HepG2 (cell line): ENCODE results near the gene TAPBP. TPM values are rescaled to one million over a fixed set of nuclear protein-coding genes. Genes with fewer than 3 reads are reported as not detected.

Experiments used
- ARHGAP35 ChIP-seq: sonication (generic); formaldehyde crosslinking; IDR thresholded peaks from 2 replicates; pipeline ENCODE4 v1.9.0; 2022; ENCODE audit warnings: mild to moderate bottlenecking, inconsistent platforms, moderate library complexity, missing genetic modification reagents, borderline replicate concordance
- CCAR2 ChIP-seq: fragments of 200-400 bp; formaldehyde crosslinking; optimal IDR thresholded peaks from 2 replicates; pipeline ENCODE3; 2018; ENCODE audit warnings: low read depth, mild to moderate bottlenecking, low read length, moderate library complexity
- ELF1 ChIP-seq: sonication (generic); formaldehyde crosslinking; IDR thresholded peaks from 2 replicates; pipeline ENCODE4 v1.4.0; 2020; ENCODE audit warnings: missing genetic modification reagents
- ETV6 ChIP-seq: sonication (generic); formaldehyde crosslinking; conservative IDR thresholded peaks from 2 replicates; pipeline ENCODE4 v1.4.0; 2020; ENCODE audit warnings: missing genetic modification reagents
- EZH2 ChIP-seq: conservative IDR thresholded peaks from 2 replicates; pipeline ENCODE4 v1.6.1; 2012; ENCODE audit warnings: mild to moderate bottlenecking, low read depth, low read length, moderate library complexity
- FOSL1 ChIP-seq: sonication (generic); formaldehyde crosslinking; IDR thresholded peaks from 2 replicates; pipeline ENCODE4 v1.9.0; 2021; ENCODE audit warnings: missing genetic modification reagents, borderline replicate concordance
- ISX ChIP-seq: sonication (generic); formaldehyde crosslinking; conservative IDR thresholded peaks from 2 replicates; pipeline ENCODE4 v1.5.0; 2020; ENCODE audit warnings: missing genetic modification reagents
- KDM1A ChIP-seq: IDR thresholded peaks from 2 replicates; pipeline ENCODE4 v1.6.1; 2016; ENCODE audit warnings: missing compliant biosample characterization
- NKX3-1 ChIP-seq: sonication (generic); formaldehyde crosslinking; IDR thresholded peaks from 2 replicates; pipeline ENCODE4 v1.5.0; 2020; ENCODE audit warnings: missing genetic modification reagents
- PHF20 ChIP-seq: sonication (generic); formaldehyde crosslinking; IDR thresholded peaks from 2 replicates; pipeline ENCODE4 v1.5.0; 2020; ENCODE audit warnings: mild to moderate bottlenecking, missing genetic modification reagents
- POLR2AphosphoS5 ChIP-seq: IDR thresholded peaks from 2 replicates; pipeline ENCODE4 v1.6.1; 2012; ENCODE audit warnings: low read depth, low read length
- SMAD9 ChIP-seq: sonication (generic); formaldehyde crosslinking; IDR thresholded peaks from 2 replicates; pipeline ENCODE4 v1.5.1; 2020; ENCODE audit warnings: mild to moderate bottlenecking, missing genetic modification reagents
- ZNF326 ChIP-seq: sonication (generic); formaldehyde crosslinking; IDR thresholded peaks from 2 replicates; pipeline ENCODE4 v1.4.0; 2020; ENCODE audit warnings: missing genetic modification reagents, borderline replicate concordance
- ZNF432 ChIP-seq: sonication (generic); formaldehyde crosslinking; IDR thresholded peaks from 2 replicates; pipeline ENCODE4 v1.5.0; 2020; ENCODE audit warnings: missing genetic modification reagents, mild to moderate bottlenecking, borderline replicate concordance
- ZNF709 ChIP-seq: sonication (generic); formaldehyde crosslinking; IDR thresholded peaks from 2 replicates; pipeline ENCODE4 v1.5.0; 2020; ENCODE audit warnings: mild to moderate bottlenecking, missing genetic modification reagents
- polyA plus RNA-seq, 8 experiments: library from polyadenylated mRNA; depleted of rRNA in 3 of 8; stranded (reverse) in 7 of 8; unstranded in 1 of 8; fragments of >200 nt; fragmentation: Illumina TruSeq in 4 of 8; extraction: Trizol in 4 of 8; gene quantifications; 2 replicates each; pipeline versions ENCODE4 v1.2.1 to v1.2.3, GENCODE V29; 2011 to 2016; ENCODE audit warnings: low read depth in 4 of 8, missing spikeins in 1 of 8, mixed read lengths in 1 of 8; ENCODE audit not compliant: insufficient read depth in 1 of 8
- total RNA-seq, 5 experiments: library from RNA; depleted of rRNA; stranded (reverse); fragments of >200 nt; fragmentation: Illumina TruSeq; extraction: Trizol; gene quantifications; 2 replicates each; pipeline ENCODE4 v1.2.3, GENCODE V29; 2016; ENCODE audit warnings: low read depth in 1 of 5
- TF ChIP-seq, protein P1 (sequence below): sonication (generic); formaldehyde crosslinking; conservative IDR thresholded peaks from 2 replicates; pipeline ENCODE4 v1.8.0; 2022; ENCODE audit warnings: mild to moderate bottlenecking, moderate library complexity, missing genetic modification reagents
- TF ChIP-seq, protein P2 (sequence below): sonication (generic); formaldehyde crosslinking; IDR thresholded peaks from 2 replicates; pipeline ENCODE4 v1.4.0; 2020; ENCODE audit warnings: missing genetic modification reagents, borderline replicate concordance
- TF ChIP-seq, protein P3 (sequence below): sonication (generic); formaldehyde crosslinking; IDR thresholded peaks from 2 replicates; pipeline ENCODE4 v1.4.0; 2020; ENCODE audit warnings: mild to moderate bottlenecking, missing genetic modification reagents
- TF ChIP-seq, protein P4 (sequence below): sonication (generic); formaldehyde crosslinking; IDR thresholded peaks from 2 replicates; pipeline ENCODE4 v1.5.0; 2020; ENCODE audit warnings: missing genetic modification reagents

The TAPBP gene
- total and polyA plus RNA-seq, 2 of the 13 experiments (the other 11 are each of a cell fraction or from before 2014, with no cell fraction given) = 27.4 to 32.3 TPM

DNA sequence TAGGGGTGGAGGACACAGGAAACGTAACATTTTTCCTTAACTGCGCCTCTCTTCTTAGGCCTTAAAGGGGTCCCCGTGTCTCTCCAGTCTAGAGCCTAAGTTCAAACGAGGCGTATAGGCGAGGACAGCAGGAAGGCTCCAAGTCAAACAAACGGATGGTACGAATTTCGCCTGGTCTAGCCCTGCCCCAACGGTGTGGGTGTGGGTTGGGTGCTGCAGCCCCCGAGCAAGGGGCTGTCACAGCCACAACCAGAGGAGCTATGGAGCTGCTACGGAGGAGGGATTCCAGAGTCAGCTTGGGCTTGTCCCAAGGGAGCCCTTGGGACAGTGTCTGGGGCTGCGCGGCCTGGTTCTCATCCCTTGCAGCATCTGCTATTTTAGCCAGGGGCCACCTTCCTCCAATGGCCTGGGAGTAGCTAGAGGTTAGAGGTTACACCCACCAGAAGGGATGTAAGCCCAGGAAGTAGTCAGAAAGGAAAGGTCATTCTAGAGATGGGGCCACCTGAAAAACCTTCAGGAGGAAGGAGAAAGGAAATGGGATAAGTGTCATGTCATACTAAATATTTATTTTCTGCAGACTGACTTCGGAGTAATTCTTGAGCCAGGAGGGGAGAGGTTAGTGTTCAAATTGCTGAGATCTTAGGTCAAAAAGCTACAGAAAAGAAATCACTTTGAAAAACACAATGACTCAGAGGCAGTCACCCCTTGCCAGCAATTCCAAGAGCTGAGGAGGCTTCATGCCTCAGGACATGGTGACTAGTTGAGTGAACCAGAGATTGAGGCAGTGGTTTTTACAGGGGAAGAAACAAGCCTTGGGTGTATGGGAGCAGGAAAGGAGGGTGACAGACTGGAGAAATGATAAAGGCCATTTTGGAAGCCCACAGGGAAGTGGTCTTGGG, 63.9 kb downstream of the TAPBP start (continued):
- TF ChIP-seq, protein P1, sequence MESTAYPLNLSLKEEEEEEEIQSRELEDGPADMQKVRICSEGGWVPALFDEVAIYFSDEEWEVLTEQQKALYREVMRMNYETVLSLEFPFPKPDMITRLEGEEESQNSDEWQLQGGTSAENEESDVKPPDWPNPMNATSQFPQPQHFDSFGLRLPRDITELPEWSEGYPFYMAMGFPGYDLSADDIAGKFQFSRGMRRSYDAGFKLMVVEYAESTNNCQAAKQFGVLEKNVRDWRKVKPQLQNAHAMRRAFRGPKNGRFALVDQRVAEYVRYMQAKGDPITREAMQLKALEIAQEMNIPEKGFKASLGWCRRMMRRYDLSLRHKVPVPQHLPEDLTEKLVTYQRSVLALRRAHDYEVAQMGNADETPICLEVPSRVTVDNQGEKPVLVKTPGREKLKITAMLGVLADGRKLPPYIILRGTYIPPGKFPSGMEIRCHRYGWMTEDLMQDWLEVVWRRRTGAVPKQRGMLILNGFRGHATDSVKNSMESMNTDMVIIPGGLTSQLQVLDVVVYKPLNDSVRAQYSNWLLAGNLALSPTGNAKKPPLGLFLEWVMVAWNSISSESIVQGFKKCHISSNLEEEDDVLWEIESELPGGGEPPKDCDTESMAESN (CRISPR knock-in tag) = no peak
- no peak for TF ChIP-seq EZH2
- TF ChIP-seq, protein P2, sequence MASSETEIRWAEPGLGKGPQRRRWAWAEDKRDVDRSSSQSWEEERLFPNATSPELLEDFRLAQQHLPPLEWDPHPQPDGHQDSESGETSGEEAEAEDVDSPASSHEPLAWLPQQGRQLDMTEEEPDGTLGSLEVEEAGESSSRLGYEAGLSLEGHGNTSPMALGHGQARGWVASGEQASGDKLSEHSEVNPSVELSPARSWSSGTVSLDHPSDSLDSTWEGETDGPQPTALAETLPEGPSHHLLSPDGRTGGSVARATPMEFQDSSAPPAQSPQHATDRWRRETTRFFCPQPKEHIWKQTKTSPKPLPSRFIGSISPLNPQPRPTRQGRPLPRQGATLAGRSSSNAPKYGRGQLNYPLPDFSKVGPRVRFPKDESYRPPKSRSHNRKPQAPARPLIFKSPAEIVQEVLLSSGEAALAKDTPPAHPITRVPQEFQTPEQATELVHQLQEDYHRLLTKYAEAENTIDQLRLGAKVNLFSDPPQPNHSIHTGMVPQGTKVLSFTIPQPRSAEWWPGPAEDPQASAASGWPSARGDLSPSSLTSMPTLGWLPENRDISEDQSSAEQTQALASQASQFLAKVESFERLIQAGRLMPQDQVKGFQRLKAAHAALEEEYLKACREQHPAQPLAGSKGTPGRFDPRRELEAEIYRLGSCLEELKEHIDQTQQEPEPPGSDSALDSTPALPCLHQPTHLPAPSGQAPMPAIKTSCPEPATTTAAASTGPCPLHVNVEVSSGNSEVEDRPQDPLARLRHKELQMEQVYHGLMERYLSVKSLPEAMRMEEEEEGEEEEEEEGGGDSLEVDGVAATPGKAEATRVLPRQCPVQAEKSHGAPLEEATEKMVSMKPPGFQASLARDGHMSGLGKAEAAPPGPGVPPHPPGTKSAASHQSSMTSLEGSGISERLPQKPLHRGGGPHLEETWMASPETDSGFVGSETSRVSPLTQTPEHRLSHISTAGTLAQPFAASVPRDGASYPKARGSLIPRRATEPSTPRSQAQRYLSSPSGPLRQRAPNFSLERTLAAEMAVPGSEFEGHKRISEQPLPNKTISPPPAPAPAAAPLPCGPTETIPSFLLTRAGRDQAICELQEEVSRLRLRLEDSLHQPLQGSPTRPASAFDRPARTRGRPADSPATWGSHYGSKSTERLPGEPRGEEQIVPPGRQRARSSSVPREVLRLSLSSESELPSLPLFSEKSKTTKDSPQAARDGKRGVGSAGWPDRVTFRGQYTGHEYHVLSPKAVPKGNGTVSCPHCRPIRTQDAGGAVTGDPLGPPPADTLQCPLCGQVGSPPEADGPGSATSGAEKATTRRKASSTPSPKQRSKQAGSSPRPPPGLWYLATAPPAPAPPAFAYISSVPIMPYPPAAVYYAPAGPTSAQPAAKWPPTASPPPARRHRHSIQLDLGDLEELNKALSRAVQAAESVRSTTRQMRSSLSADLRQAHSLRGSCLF (CRISPR knock-in tag) = no peak
- 0 out of 2 replicates have a peak, but pooled peaks have one; percentile 10 for TF ChIP-seq ZNF326 (CRISPR knock-in tag)
- no peak for TF ChIP-seq ZNF432 (CRISPR knock-in tag)
- TF ChIP-seq FOSL1 (CRISPR knock-in tag) = peak; percentile 38; the same call in 1 of the 2 replicates
- TF ChIP-seq ETV6 = 0 out of 2 replicates have a peak, but pooled peaks have one; percentile 10
- peak; percentile 18; the same call in 1 of the 2 replicates for TF ChIP-seq PHF20 (CRISPR knock-in tag)
- 0 out of 2 replicates have a peak, but pooled peaks have one; percentile 57 for TF ChIP-seq SMAD9 (CRISPR knock-in tag)
- TF ChIP-seq ZNF709 (CRISPR knock-in tag) = no peak; the same call in 1 of the 2 replicates
- TF ChIP-seq, protein P3, sequence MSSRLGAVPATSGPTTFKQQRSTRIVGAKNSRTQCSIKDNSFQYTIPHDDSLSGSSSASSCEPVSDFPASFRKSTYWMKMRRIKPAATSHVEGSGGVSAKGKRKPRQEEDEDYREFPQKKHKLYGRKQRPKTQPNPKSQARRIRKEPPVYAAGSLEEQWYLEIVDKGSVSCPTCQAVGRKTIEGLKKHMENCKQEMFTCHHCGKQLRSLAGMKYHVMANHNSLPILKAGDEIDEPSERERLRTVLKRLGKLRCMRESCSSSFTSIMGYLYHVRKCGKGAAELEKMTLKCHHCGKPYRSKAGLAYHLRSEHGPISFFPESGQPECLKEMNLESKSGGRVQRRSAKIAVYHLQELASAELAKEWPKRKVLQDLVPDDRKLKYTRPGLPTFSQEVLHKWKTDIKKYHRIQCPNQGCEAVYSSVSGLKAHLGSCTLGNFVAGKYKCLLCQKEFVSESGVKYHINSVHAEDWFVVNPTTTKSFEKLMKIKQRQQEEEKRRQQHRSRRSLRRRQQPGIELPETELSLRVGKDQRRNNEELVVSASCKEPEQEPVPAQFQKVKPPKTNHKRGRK (CRISPR knock-in tag) = 0 out of 2 replicates have a peak, but pooled peaks have one; percentile 39
- TF ChIP-seq POLR2AphosphoS5 = no peak
- peak; percentile 58 for TF ChIP-seq CCAR2
- TF ChIP-seq, protein P4, sequence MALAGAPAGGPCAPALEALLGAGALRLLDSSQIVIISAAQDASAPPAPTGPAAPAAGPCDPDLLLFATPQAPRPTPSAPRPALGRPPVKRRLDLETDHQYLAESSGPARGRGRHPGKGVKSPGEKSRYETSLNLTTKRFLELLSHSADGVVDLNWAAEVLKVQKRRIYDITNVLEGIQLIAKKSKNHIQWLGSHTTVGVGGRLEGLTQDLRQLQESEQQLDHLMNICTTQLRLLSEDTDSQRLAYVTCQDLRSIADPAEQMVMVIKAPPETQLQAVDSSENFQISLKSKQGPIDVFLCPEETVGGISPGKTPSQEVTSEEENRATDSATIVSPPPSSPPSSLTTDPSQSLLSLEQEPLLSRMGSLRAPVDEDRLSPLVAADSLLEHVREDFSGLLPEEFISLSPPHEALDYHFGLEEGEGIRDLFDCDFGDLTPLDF = 0 out of 2 replicates have a peak, but pooled peaks have one; percentile 0
- peak; percentile 45; the same call in 1 of the 2 replicates for TF ChIP-seq ARHGAP35 (CRISPR knock-in tag)
- TF ChIP-seq KDM1A = no peak
- peak; percentile 14; the same call in 1 of the 2 replicates for TF ChIP-seq NKX3-1 (CRISPR knock-in tag)
- TF ChIP-seq ISX (CRISPR knock-in tag) = no peak
- TF ChIP-seq ELF1 = 0 out of 2 replicates have a peak, but pooled peaks have one; percentile 1
